B cell (primary cell): Measurements from ENCODE around the gene POLDIP3. TPM values are rescaled to one million over a fixed set of nuclear protein-coding genes. Genes with fewer than 3 reads are reported as not detected.

Experiments used
- ATAC-seq: fragments of 200-7000 bp; cut with Tn5 transposase; one replicate; pipeline ENCODE4 v1.10.0; 2021; ENCODE audit warnings: low read depth, mild to moderate bottlenecking, moderate number of reproducible peaks, moderate library complexity
- CTCF ChIA-PET: fragments of 350-600 bp; sonication (Branson Sonifier 250); formaldehyde crosslinking; loops from one replicate; lab custom pipeline; 2021; ENCODE audit warnings: antibody characterized with exemption, inconsistent platforms; lab: Charles Lee
- POLR2A ChIA-PET: fragments of 350-600 bp; sonication (Branson Sonifier 250); formaldehyde crosslinking; loops from one replicate; lab custom pipeline; 2021; ENCODE audit warnings: antibody characterized with exemption; lab: Charles Lee
- DNase-seq: peaks from one replicate; pipeline ENCODE4 v3.0.0; 2013
- H2AFZ ChIP-seq: 2 replicates; pipeline ENCODE4 v1.6.1; 2012; ENCODE audit warnings: mild to moderate bottlenecking, low read depth, low read length; ENCODE audit not compliant: insufficient read depth, poor library complexity, severe bottlenecking
- H3K27ac ChIP-seq, 2 donors: 1 replicate in 1 of 2; 2 replicates in 1 of 2; pipeline ENCODE4 v1.5.1; 2012 to 2013; ENCODE audit warnings: low read length in 2 of 2, mild to moderate bottlenecking in 2 of 2, moderate library complexity in 1 of 2
- H3K27me3 ChIP-seq, 4 experiments: fragments of 200-600 bp in 1 of 4; sonication (generic) in 1 of 4; replicated peaks in 1 of 4; 1 replicate in 2 of 4; 2 replicates in 2 of 4; pipeline versions ENCODE4 v1.6.1 to v1.7.0; 2013 to 2016; ENCODE audit warnings: low read length in 3 of 4, mild to moderate bottlenecking in 2 of 4, mixed read lengths in 1 of 4, moderate library complexity in 1 of 4; ENCODE audit not compliant: insufficient read depth in 4 of 4, control insufficient read depth in 3 of 4; ENCODE audit errors: control extremely low read depth in 1 of 4
- H3K36me3 ChIP-seq, 2 experiments: replicated peaks in 1 of 2; 1 replicate in 1 of 2; 2 replicates in 1 of 2; pipeline versions ENCODE4 v1.6.1 to v1.7.1; 2013; ENCODE audit warnings: low read length in 1 of 2; ENCODE audit not compliant: insufficient read depth in 2 of 2, control insufficient read depth in 1 of 2; ENCODE audit errors: control extremely low read depth in 1 of 2, extremely low read depth in 1 of 2
- H3K4me1 ChIP-seq, 2 donors: fragments of 200-600 bp in 1 of 2; sonication (generic) in 1 of 2; 1 replicate in 1 of 2; 2 replicates in 1 of 2; pipeline versions ENCODE4 v1.5.1 to v1.6.1; 2013 to 2017; ENCODE audit warnings: low read length in 2 of 2; ENCODE audit not compliant: control insufficient read depth in 2 of 2, insufficient read depth in 2 of 2
- H3K4me2 ChIP-seq: replicated peaks from 2 replicates; pipeline ENCODE3; 2012; ENCODE audit warnings: mild to moderate bottlenecking, low read depth, low read length; ENCODE audit not compliant: poor library complexity, severe bottlenecking
- H3K4me3 ChIP-seq, 5 experiments: fragments of 200-600 bp in 1 of 5; sonication (generic) in 1 of 5; 1 replicate in 3 of 5; 2 replicates in 2 of 5; pipeline versions ENCODE4 v1.5.1 to v1.7.0; 2011 to 2016; ENCODE audit warnings: low read length in 4 of 5, mild to moderate bottlenecking in 4 of 5, low read depth in 2 of 5, control low read depth in 1 of 5, moderate library complexity in 1 of 5; ENCODE audit not compliant: insufficient read depth in 1 of 5; ENCODE audit errors: control extremely low read depth in 1 of 5, extremely low read depth in 1 of 5
- H3K79me2 ChIP-seq: fragments of 200-600 bp; sonication (generic); one replicate; pipeline ENCODE4 v1.6.0; 2016; ENCODE audit warnings: low read length; ENCODE audit not compliant: control insufficient read depth, insufficient read depth
- H3K9ac ChIP-seq: fragments of 200-600 bp; sonication (generic); 2 replicates; pipeline ENCODE4 v1.6.1; 2017; ENCODE audit warnings: mild to moderate bottlenecking, low read length, moderate library complexity
- H3K9me3 ChIP-seq, 3 donors: one replicate each; pipeline versions ENCODE4 v1.6.1 to v1.7.1; 2013; ENCODE audit warnings: low read length in 2 of 3; ENCODE audit not compliant: control insufficient read depth in 2 of 3, insufficient read depth in 1 of 3; ENCODE audit errors: control extremely low read depth in 1 of 3
- H4K20me1 ChIP-seq: 2 replicates; pipeline ENCODE4 v1.6.0; 2012; ENCODE audit warnings: mild to moderate bottlenecking, low read length; ENCODE audit not compliant: insufficient read depth, control insufficient read depth, poor library complexity, severe bottlenecking
- H3K27ac Mint-ChIP-seq: one replicate; pipeline ENCODE4 v1.8.0; 2021; ENCODE audit warnings: mixed read lengths
- H3K27me3 Mint-ChIP-seq: one replicate; pipeline ENCODE4 v1.8.0; 2021; ENCODE audit warnings: mixed read lengths
- H3K4me1 Mint-ChIP-seq: one replicate; pipeline ENCODE4 v1.8.0; 2021; ENCODE audit warnings: mixed read lengths
- H3K4me3 Mint-ChIP-seq: one replicate; pipeline ENCODE4 v1.8.0; 2021; ENCODE audit warnings: mixed read lengths
- H3K9me3 Mint-ChIP-seq: one replicate; pipeline ENCODE4 v1.8.0; 2022; ENCODE audit warnings: mixed read lengths; ENCODE audit not compliant: insufficient read depth
- CTCF ChIP-seq: fragments of 200-600 bp; IDR thresholded peaks from one replicate; pipeline ENCODE4 v1.8.0; 2022; ENCODE audit warnings: antibody characterized with exemption, mild to moderate bottlenecking
- EZH2 ChIP-seq: IDR thresholded peaks from 2 replicates; pipeline ENCODE4 v1.6.1; 2012; ENCODE audit warnings: borderline replicate concordance, low read depth, mild to moderate bottlenecking, moderate library complexity, low read length; ENCODE audit not compliant: insufficient read depth, poor library complexity, severe bottlenecking
- WGBS: methylation state at CpG from one replicate; pipeline ENCODE4 v1.1.5; 2013; ENCODE audit warnings: missing lambda C conversion rate; ENCODE audit not compliant: insufficient coverage; 5-methylcytosine and 5-hydroxymethylcytosine counted together
- intact Hi-C: fragments of 100-400 bp; cut with micrococcal nuclease; formaldehyde crosslinking; loops from one replicate; pipeline ENCODE4 v1.10.0; 2022
- polyA plus RNA-seq: library from polyadenylated mRNA; depleted of rRNA; stranded (reverse); fragments of >200 nt; gene quantifications from 2 replicates; pipeline ENCODE4 v1.2.3, GENCODE V29; 2012
- total RNA-seq, 2 donors: library from RNA; stranded (reverse); fragments of 120-200 nt in 1 of 2; gene quantifications; 1 replicate in 1 of 2; 2 replicates in 1 of 2; pipeline versions ENCODE4 v1.2.3 to v1.2.4, GENCODE V29; 2013 to 2022

Gene POLDIP3
- total and polyA plus RNA-seq, 2 donors (not counting 1 experiment from before 2014, with no cell fraction given), result 44.9 to 86.5 TPM

GRCh38 chr22:42621505-42622002 lies 6.9 kb upstream of the POLDIP3 start:
- Histone ChIP-seq H4K20me1 (no peaks in the 10 kb centered on the region), H3K27ac (no peak overlapping the region), H3K79me2 (no peaks in the 10 kb centered on the region), H2AFZ (no peak overlapping the region), H3K4me2 (peak overlapping the region; percentile 31), H3K9ac (no peak overlapping the region), H3K4me1 (peaks cover 18 to 37% of the 10 kb centered on the region in 2 donors), H3K36me3 (peaks cover 0 to 33% of the 10 kb centered on the region in 2 experiments), H3K27me3 (no peaks in the 10 kb centered on the region), H3K9me3 (no peaks in the 10 kb centered on the region), H3K4me3 (no peak overlapping the region)
- ChIA-PET CTCF (interaction anchor here (0.6 to 4.0 kb wide), 30 partner anchors 8 to 412 kb away, joined by 3 to 27 read pairs (median 4); partner anchors contain the start of genes ATP5MGL and CYB5R3), POLR2A (interaction anchor here (2.2 kb wide), 1 partner anchor 28 kb away, joined by 13 read pairs; the partner anchor contains the start of gene CYB5R3)
- intact Hi-C loops, result loop anchor here (2.0 kb wide), 1 partner anchor 199 kb away; no protein-coding TSS in a partner anchor
- ATAC-seq (peak; percentile 71), DNase-seq (peak; percentile 78)
- Mint-ChIP-seq H3K9me3 (no peaks in the 10 kb centered on the region), H3K4me3 (no peak overlapping the region), H3K27ac (peak overlapping the region; percentile 83), H3K27me3 (no peaks in the 10 kb centered on the region), H3K4me1 (peaks cover 36% of the 10 kb centered on the region)
- peak; percentile 80 for TF ChIP-seq CTCF
- TF ChIP-seq EZH2, result no peak
- WGBS, result 57% methylated on average over 10 of the region's 11 CpGs

- no peak overlapping the region for H3K4me2 ChIP-seq
- no peak overlapping the region for H3K9ac ChIP-seq
- Mint-ChIP-seq H3K9me3 (no peaks in the 10 kb centered on the region), H3K4me3 (no peak overlapping the region), H3K4me1 (peaks cover 43% of the 10 kb centered on the region), H3K27me3 (no peaks in the 10 kb centered on the region), H3K27ac (no peak overlapping the region)
- no peaks in the 10 kb centered on the region for H3K9me3 ChIP-seq
- no peak overlapping the region for H3K27ac ChIP-seq
- no peak for DNase-seq
- ATAC-seq, result no peak
- ChIA-PET CTCF (interaction anchor here (1.4 to 4.0 kb wide), 3 partner anchors 23 to 269 kb away, joined by 5 to 27 read pairs (median 15); no protein-coding TSS in a partner anchor), POLR2A (no interaction called here)
- peaks cover 21 to 47% of the 10 kb centered on the region in 2 donors for H3K4me1 ChIP-seq
- H3K36me3 ChIP-seq, result peaks cover 0 to 24% of the 10 kb centered on the region in 2 experiments
- no peaks in the 10 kb centered on the region for H4K20me1 ChIP-seq
- H3K4me3 ChIP-seq, result no peak overlapping the region
- TF ChIP-seq EZH2, result no peak
- no peak for TF ChIP-seq CTCF
- H3K79me2 ChIP-seq, result no peaks in the 10 kb centered on the region
- no peaks in the 10 kb centered on the region for H3K27me3 ChIP-seq
- 96% methylated on average over 4 of the region's 4 CpGs for WGBS
- no peak overlapping the region for H2AFZ ChIP-seq
- intact Hi-C loops, result loop anchor here (2.0 kb wide), 1 partner anchor 201 kb away; no protein-coding TSS in a partner anchor
Measured at GRCh38 chr22:42620084-42620483, 5.4 kb upstream of the POLDIP3 start.
